Mucosa of descending colon (tissue), 3 donors: ENCODE data around the gene STX8. TPM values are rescaled to one million over a fixed set of nuclear protein-coding genes. Genes with fewer than 3 reads are reported as not detected.

ENCODE experiments used
- ATAC-seq: fragments of 200-7000 bp; cut with Tn5 transposase; one replicate; pipeline ENCODE4 v1.9.1; 2020; ENCODE audit warnings: mild to moderate bottlenecking, moderate library complexity
- DNase-seq, 3 donors: peaks; one replicate each; pipeline ENCODE4 v3.0.0-alpha.2; 2020
- H3K36me3 ChIP-seq: fragments of 200-600 bp; one replicate; pipeline ENCODE4 v1.8.0; 2021; ENCODE audit warnings: low read depth, mild to moderate bottlenecking
- H3K4me1 ChIP-seq: fragments of 200-600 bp; one replicate; pipeline ENCODE4 v1.8.0; 2021; ENCODE audit warnings: low read depth, mild to moderate bottlenecking
- H3K4me3 ChIP-seq: fragments of 200-600 bp; one replicate; pipeline ENCODE4 v1.8.0; 2021; ENCODE audit warnings: mild to moderate bottlenecking
- H3K9me3 ChIP-seq: fragments of 200-600 bp; one replicate; pipeline ENCODE4 v1.8.0; 2021; ENCODE audit warnings: mild to moderate bottlenecking
- intact Hi-C, 2 donors: fragments of 100-400 bp; cut with DNase I in 1 of 2; cut with micrococcal nuclease in 1 of 2; formaldehyde crosslinking; loops; one replicate each; pipeline versions ENCODE4 v1.11.0 to v1.11.1; 2022; cut with DNase I, micrococcal nuclease
- total RNA-seq, 3 donors: library from RNA; stranded (reverse); fragmentation: NEBNext Ultra II Directional in 2 of 3; extraction: Animal tissue kit (Norgen Biotek cat#: 25700) in 2 of 3; gene quantifications; one replicate each; pipeline versions ENCODE4 v1.2.1 to v1.2.4, GENCODE V29; 2021 to 2023
- TF ChIP-seq, protein P1 (sequence below): fragments of 200-600 bp; IDR thresholded peaks from one replicate; pipeline ENCODE4 v1.8.0; 2022; ENCODE audit warnings: antibody characterized with exemption, mild to moderate bottlenecking
- donor health status: DM: no; HTN: no; CAD: no; lungs with moderate emphysema.
- donor health status: DM: no; HTN: no; CAD: no.
- donor health status: DM: no; HTN: yes; CAD: no.

Gene STX8
- total RNA-seq, 3 donors from 2014 or later, result 45.1 to 62.5 (median 54.4) TPM

DNA sequence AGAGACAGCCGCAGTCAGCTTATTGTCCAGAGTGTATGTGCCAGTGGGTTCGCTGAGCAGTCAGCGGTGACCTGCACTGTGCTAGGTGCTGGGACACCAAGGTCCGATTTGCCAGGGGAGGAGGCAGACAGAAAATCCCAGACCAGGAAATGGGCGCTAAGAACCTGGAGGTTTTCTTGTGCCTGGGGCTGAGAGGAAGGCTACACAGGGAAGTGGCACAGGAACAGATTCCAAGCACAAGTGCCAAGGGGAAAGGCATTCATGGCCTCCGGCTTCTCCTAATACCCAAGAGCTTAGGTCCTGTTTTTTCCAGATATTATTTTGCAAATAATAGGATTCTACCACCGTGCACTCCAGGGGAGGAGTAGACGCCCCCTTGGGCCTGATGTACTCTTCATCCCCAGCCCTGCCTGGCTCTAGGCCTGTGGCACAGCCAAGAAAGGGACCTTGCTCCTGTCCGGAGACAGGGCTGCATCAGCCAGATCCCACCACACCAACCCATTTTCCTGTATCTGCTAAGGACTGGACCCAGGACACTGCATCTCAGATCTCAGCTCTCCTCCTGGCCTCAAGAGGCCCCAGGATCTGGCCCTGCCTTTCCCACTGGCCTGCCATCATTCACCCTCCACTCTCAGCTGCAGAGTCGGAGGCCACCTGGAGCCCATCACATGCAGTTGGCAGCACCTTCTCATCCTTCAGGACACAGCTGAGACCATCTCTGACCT is 367.1 kb downstream of the STX8 start:
- intact Hi-C loops, result no loop called here
- DNase-seq, result no peak
- ATAC-seq, result no peak
- Histone ChIP-seq H3K4me3 (no peak overlapping the region), H3K9me3 (no peaks in the 10 kb centered on the region), H3K4me1 (peaks cover 16% of the 10 kb centered on the region), H3K36me3 (no peaks in the 10 kb centered on the region)
- TF ChIP-seq, protein P1, sequence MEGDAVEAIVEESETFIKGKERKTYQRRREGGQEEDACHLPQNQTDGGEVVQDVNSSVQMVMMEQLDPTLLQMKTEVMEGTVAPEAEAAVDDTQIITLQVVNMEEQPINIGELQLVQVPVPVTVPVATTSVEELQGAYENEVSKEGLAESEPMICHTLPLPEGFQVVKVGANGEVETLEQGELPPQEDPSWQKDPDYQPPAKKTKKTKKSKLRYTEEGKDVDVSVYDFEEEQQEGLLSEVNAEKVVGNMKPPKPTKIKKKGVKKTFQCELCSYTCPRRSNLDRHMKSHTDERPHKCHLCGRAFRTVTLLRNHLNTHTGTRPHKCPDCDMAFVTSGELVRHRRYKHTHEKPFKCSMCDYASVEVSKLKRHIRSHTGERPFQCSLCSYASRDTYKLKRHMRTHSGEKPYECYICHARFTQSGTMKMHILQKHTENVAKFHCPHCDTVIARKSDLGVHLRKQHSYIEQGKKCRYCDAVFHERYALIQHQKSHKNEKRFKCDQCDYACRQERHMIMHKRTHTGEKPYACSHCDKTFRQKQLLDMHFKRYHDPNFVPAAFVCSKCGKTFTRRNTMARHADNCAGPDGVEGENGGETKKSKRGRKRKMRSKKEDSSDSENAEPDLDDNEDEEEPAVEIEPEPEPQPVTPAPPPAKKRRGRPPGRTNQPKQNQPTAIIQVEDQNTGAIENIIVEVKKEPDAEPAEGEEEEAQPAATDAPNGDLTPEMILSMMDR, result no peak

DNA sequence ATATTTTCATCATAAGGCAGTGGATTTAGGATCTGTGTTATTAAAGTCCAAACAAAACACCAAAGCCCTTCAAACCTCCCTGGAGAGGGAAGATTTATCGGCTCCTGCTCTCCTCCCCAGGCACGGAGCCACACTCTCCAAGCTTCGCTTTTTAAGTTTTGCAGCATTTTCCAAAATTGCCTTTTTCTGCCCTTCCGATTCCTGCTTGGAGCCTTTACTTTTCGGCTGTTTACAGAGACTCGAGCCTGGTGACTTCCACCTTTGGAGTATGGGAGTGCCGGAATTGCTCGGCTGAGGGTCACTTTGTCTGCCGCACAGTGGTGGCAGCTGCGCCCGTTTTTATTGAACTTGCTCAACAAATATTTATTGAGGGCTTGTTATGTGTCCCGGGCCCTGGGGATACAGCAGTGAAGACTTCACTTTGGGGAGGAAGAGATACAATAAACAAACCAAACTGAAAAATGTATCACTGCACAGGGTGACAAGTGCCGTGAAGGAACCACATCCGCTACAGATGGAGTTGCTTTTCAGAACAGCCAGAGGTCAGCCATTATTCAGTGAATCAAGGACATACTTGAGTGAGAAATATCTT is 368.8 kb downstream of the STX8 start:
- TF ChIP-seq, protein P1, result no peak
- ATAC-seq, result peak; percentile 90
- intact Hi-C loops, result no loop called here

DNA sequence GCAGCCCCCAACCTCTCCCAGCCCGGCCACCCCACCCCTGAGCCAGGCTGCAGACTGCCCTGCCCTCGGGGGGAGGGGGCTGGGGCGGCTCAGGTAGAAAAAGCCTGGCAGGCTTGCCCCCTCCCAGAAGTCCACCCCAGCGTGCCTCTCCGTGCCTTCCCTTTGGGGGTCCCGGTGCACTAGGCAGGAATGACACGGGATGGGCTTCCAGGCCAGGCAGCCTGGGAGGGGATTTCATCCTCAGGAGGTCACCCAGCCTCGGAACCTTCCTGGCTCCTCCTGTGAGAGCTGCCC is 369.3 kb downstream of the STX8 start:
- ATAC-seq (no peak), DNase-seq (no peak)
- no peaks in the 10 kb centered on the region for H3K9me3 ChIP-seq
- TF ChIP-seq, protein P1, result no peak
- H3K36me3 ChIP-seq, result no peaks in the 10 kb centered on the region
- intact Hi-C loops, result no loop called here
- H3K4me1 ChIP-seq, result peaks cover 16% of the 10 kb centered on the region
- H3K4me3 ChIP-seq, result no peak overlapping the region

More for the DNA sequence above, 368.8 kb downstream of the STX8 start:
- Histone ChIP-seq H3K4me1 (peaks cover 16% of the 10 kb centered on the region), H3K36me3 (no peaks in the 10 kb centered on the region), H3K9me3 (no peaks in the 10 kb centered on the region), H3K4me3 (no peak overlapping the region)
- peak; percentile 65 to 73 (median 70) for DNase-seq

DNA sequence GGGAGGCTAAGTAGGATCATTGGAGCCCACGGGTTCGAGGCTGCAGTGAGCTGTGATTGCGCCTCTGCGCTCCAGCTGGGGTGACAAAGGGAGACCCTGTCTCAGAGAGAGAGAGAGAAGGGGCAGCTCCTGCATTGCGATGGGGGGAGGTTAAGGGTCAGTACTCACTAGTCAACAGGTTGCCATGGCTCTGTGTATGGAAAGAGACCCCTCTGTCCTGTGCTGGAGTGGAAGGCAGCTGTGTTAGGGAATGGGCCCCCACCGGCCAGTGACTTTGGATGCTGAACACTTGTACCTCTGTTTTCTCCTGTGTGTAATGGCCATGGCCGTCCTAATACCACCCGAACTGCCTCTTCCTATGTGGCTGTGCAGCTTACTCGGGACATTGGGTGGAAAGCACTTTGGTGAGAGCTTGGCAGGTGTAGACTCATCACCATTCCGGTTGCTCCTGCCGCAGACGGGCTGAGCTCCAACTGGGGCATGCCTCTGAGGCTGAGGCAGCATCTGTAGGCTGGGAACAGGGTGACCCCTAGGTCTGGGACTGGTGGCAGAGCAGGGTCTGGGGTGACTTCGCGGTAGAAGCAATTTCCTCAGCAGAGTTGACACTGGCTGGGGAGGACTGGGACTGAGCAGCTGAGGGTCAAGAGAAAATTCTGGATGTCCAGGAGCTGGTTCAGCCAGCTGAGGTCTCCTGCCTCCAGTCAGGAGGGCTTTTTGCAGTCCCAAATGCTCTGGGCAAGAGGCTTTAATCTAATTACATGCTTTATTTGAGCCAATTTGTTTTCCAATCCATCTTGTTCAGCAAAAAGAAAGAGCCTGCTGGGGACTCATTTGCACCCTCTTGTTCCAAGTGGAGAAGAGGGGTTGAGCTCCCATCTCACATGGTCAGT is 369.9 kb downstream of the STX8 start:
- TF ChIP-seq, protein P1, result no peak
- ATAC-seq (no peak), DNase-seq (no peak)
- Histone ChIP-seq H3K36me3 (no peaks in the 10 kb centered on the region), H3K4me3 (no peak overlapping the region), H3K9me3 (no peaks in the 10 kb centered on the region), H3K4me1 (peaks cover 16% of the 10 kb centered on the region)
- intact Hi-C loops, result no loop called here

DNA sequence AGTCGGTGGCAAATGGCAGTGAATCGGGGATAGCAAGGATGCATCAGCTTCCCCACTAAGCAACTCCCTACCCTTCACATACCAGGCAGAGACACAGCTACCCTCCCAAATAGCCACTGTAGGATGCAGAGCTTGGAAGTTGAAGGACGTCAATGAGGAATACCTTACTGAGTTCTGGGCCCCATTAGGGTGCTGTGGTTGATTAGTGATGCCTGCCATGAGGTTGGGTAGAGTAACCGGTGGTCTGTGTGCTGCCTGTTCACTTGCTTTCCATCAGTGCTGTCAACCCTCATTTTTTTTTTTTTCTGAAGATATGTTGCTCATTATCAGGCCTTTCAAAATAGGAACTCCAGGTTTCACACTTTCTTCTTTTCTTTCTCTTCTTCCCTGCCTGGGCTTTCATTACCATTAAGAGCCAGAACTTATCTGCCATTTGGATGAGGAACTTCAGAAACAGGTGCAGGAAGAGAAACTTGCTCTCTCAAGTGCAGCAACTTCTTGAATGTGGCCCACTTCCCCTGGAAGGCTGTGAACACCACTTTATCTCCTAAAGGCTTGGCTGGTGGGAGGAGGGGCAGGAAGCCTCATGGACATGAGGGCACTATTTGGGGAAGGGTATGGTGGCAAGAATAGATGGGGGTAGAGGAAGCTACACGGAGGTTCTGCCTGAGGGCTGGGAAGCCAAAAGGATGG is 370.8 kb downstream of the STX8 start:
- TF ChIP-seq, protein P1, result no peak
- no peaks in the 10 kb centered on the region for H3K36me3 ChIP-seq
- intact Hi-C loops, result no loop called here
- ATAC-seq (no peak), DNase-seq (no peak)
- no peak overlapping the region for H3K4me3 ChIP-seq
- H3K4me1 ChIP-seq, result peaks cover 16% of the 10 kb centered on the region
- no peaks in the 10 kb centered on the region for H3K9me3 ChIP-seq
